ENCODE measurements around the gene ZNF230. TPM values are rescaled to one million over a fixed set of nuclear protein-coding genes. Genes with fewer than 3 reads are reported as not detected.

ZNF230 gene
- total RNA-seq, 2 experiments from 2014 or later = 4.5 to 5.5 TPM

- Mint-ChIP-seq H3K27me3 (no peaks in the 10 kb centered on the region), H3K27ac (no peak overlapping the region), H3K4me1 (peaks cover 19% of the 10 kb centered on the region), H3K4me3 (no peak overlapping the region), H3K9me3 (peaks cover 56% of the 10 kb centered on the region), H3K36me3 (ENCODE audit: low read depth) (peaks cover 61% of the 10 kb centered on the region)
- POLR2A ChIA-PET = no interaction called here
- CTCF ChIA-PET = no interaction called here
- no peak for DNase-seq
These were observed 3.2 kb downstream of the ZNF230 start for GRCh38 chr19:44005973-44006372.

GRCh38 chr19:44007473-44007872, 4.7 kb downstream of the ZNF230 start:
- Mint-ChIP-seq H3K36me3 (ENCODE audit: low read depth) (peaks cover 72% of the 10 kb centered on the region), H3K27me3 (no peaks in the 10 kb centered on the region), H3K27ac (no peak overlapping the region), H3K4me3 (no peak overlapping the region), H3K9me3 (peaks cover 60% of the 10 kb centered on the region), H3K4me1 (peaks cover 12% of the 10 kb centered on the region)
- no peak for DNase-seq
- ChIA-PET CTCF (interaction anchor here (0.6 kb wide), 1 partner anchor 205 kb away, joined by 3 read pairs; no protein-coding TSS in a partner anchor), POLR2A (no interaction called here)

DNA sequence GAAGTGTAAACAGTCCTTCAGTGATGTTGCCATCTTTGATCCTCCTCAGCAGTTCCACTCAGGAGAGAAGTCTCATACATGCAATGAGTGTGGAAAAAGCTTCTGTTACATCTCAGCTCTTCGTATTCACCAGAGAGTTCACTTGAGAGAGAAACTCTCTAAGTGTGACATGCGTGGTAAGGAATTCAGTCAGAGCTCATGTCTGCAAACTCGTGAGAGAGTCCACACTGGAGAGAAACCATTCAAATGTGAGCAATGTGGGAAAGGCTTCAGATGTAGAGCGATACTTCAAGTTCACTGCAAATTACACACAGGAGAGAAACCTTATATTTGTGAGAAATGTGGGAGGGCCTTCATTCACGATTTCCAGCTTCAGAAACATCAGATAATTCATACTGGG, 7.7 kb downstream of the ZNF230 start:
- DNase-seq = no peak
- POLR2A ChIA-PET = no interaction called here
- no peaks in the 10 kb centered on the region for H3K27me3 Mint-ChIP-seq
- no peak overlapping the region for H3K4me3 Mint-ChIP-seq
- no peak overlapping the region for H3K27ac Mint-ChIP-seq
- H3K4me1 Mint-ChIP-seq = no peaks in the 10 kb centered on the region
- peaks cover 76% of the 10 kb centered on the region for H3K9me3 Mint-ChIP-seq
- H3K36me3 Mint-ChIP-seq (ENCODE audit: low read depth) = peaks cover 72% of the 10 kb centered on the region
- CTCF ChIA-PET = no interaction called here

GRCh38 chr19:44019498-44019897, 16.7 kb downstream of the ZNF230 start:
- ChIA-PET CTCF (no interaction called here), POLR2A (no interaction called here)
- H3K9me3 Mint-ChIP-seq = peaks cover 34% of the 10 kb centered on the region
- peaks cover 11% of the 10 kb centered on the region for H3K27me3 Mint-ChIP-seq
- H3K27ac Mint-ChIP-seq = no peak overlapping the region
- H3K36me3 Mint-ChIP-seq (ENCODE audit: low read depth) = no peaks in the 10 kb centered on the region
- H3K4me1 Mint-ChIP-seq = no peaks in the 10 kb centered on the region
- H3K4me3 Mint-ChIP-seq = no peak overlapping the region
- no peak for DNase-seq

- Mint-ChIP-seq H3K27me3 (peaks cover 11% of the 10 kb centered on the region), H3K36me3 (ENCODE audit: low read depth) (peaks cover 16% of the 10 kb centered on the region), H3K4me1 (peaks cover 17% of the 10 kb centered on the region), H3K9me3 (peaks cover 37% of the 10 kb centered on the region), H3K4me3 (no peak overlapping the region), H3K27ac (no peak overlapping the region)
- ChIA-PET CTCF (no interaction called here), POLR2A (no interaction called here)
- no peak for DNase-seq
These were observed 18.5 kb downstream of the ZNF230 start for GRCh38 chr19:44021221-44021620.

DNA sequence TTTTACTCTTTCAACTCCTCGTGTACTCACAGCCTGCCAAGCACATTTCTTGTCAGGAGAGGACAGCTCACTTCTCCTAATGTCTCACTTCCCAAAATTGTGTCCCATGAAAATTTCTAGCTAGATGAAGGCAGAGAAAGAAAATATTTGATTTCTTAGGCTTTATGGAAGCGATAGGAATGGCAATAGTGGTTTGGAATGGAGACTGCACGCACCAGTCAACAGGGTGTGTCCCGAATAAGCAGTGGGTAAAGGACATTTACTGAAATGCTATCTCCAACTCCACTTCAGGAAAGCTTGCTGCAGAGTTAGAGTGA, 22.1 kb downstream of the ZNF230 start:
- ChIA-PET CTCF (interaction anchor here (2.3 kb wide), 1 partner anchor 23 kb away, joined by 4 read pairs; no protein-coding TSS in a partner anchor), POLR2A (no interaction called here)
- H3K27ac Mint-ChIP-seq = peak overlapping the region; percentile 87
- peaks cover 10% of the 10 kb centered on the region for H3K27me3 Mint-ChIP-seq
- peaks cover 49% of the 10 kb centered on the region for H3K36me3 Mint-ChIP-seq (ENCODE audit: low read depth)
- no peak for DNase-seq
- H3K4me3 Mint-ChIP-seq = peak overlapping the region; percentile 87
- peaks cover 42% of the 10 kb centered on the region for H3K9me3 Mint-ChIP-seq
- peaks cover 17% of the 10 kb centered on the region for H3K4me1 Mint-ChIP-seq

- DNase-seq = peak; percentile 85
These were observed 22.6 kb downstream of the ZNF230 start, which contains the start of gene ZNF222 for GRCh38 chr19:44025217-44025936. ZNF222 (plus strand) TSS chr19:44025379; CDS start chr19:44025437, 58 bp downstream.

DNA sequence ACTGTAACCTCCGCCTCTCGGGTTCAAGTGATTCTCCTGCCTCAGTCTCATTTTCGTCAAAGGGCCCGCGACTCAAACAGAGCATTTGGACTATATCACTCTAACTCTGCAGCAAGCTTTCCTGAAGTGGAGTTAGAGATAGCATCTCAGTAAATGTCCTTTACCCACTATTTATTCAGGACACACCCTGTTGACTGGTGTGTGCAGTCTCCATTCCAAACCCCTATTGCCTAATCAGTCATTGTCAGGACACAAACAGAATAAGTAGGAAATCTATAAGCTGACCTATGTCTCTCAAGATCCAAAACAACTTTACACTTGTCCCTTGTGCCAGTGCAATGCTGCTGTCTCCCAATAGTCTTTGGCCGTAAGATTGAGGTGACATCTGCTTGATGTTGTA, 23.9 kb downstream of the ZNF230 start:
- ChIA-PET CTCF (interaction anchor here (2.3 kb wide), 1 partner anchor 25 kb away, joined by 4 read pairs; no protein-coding TSS in a partner anchor), POLR2A (no interaction called here)
- Mint-ChIP-seq H3K36me3 (ENCODE audit: low read depth) (peaks cover 66% of the 10 kb centered on the region), H3K27me3 (peaks cover 5% of the 10 kb centered on the region), H3K27ac (no peak overlapping the region), H3K9me3 (peaks cover 52% of the 10 kb centered on the region), H3K4me3 (no peak overlapping the region), H3K4me1 (peaks cover 17% of the 10 kb centered on the region)
- DNase-seq = no peak

More at GRCh38 chr19:44025217-44025936, 22.6 kb downstream of the ZNF230 start, which contains the start of gene ZNF222:
- POLR2A ChIA-PET = no interaction called here
- H3K36me3 Mint-ChIP-seq (ENCODE audit: low read depth) = peaks cover 55% of the 10 kb centered on the region
- peaks cover 46% of the 10 kb centered on the region for H3K9me3 Mint-ChIP-seq
- H3K4me3 Mint-ChIP-seq = peak within 1 kb of the TSS; percentile 87
- peak within 1 kb of the TSS; percentile 87 for H3K27ac Mint-ChIP-seq
- H3K27me3 Mint-ChIP-seq = peaks cover 5% of the 10 kb centered on the region
- H3K4me1 Mint-ChIP-seq = peaks cover 17% of the 10 kb centered on the region
- CTCF ChIA-PET = interaction anchor here (2.3 kb wide), 1 partner anchor 24 kb away, joined by 4 read pairs; no protein-coding TSS in a partner anchor

DNA sequence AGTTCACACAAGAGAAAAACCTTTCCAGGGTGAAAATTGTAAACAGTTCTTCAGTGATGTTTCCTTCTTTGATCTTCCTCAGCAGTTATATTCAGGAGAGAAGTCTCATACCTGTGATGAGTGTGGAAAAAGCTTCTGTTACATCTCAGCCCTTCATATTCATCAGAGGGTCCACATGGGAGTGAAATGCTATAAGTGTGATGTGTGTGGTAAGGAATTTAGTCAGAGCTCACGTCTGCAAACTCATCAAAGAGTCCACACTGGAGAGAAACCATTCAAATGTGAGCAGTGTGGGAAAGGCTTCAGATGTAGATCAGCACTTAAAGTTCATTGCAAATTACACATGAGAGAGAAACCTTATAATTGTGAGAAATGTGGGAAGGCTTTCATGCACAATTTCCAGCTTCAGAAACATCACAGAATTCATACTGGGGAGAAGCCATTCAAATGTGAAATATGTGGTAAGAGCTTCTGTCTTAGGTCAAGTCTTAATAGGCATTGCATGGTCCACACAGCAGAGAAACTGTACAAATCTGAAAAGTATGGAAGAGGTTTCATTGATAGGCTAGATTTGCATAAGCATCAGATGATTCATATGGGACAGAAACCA, 29.3 kb downstream of the ZNF230 start:
- peaks cover 64% of the 10 kb centered on the region for H3K9me3 Mint-ChIP-seq
- no peaks in the 10 kb centered on the region for H3K27me3 Mint-ChIP-seq
- ChIA-PET CTCF (interaction anchor here (0.7 kb wide), 1 partner anchor 27 kb away, joined by 3 read pairs; no protein-coding TSS in a partner anchor), POLR2A (no interaction called here)
- no peak overlapping the region for H3K4me3 Mint-ChIP-seq
- H3K27ac Mint-ChIP-seq = no peak overlapping the region
- no peaks in the 10 kb centered on the region for H3K4me1 Mint-ChIP-seq
- DNase-seq = no peak
- peaks cover 58% of the 10 kb centered on the region for H3K36me3 Mint-ChIP-seq (ENCODE audit: low read depth)

DNA sequence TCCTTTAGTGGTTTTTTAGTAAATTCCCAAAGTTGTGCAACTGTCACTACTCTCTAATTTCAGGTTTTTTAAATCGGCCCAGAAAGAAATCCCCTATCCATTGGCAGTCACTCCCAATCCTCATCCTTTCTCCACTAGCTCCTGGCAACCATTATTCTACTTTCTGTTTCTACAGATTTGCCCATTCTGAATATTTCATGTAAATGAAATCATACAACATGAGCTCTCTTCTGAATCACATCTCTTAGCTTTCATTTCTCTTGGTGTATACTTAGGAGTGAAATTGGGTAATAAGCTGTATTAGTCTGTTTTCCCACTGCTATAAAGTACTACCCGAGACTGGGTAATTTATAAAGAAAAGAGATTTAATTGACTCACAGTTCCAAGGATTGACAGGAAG, 39.4 kb downstream of the ZNF230 start:
- Mint-ChIP-seq H3K27ac (no peak overlapping the region), H3K4me3 (no peak overlapping the region), H3K9me3 (peaks cover 43% of the 10 kb centered on the region), H3K27me3 (peaks cover 2% of the 10 kb centered on the region), H3K4me1 (no peaks in the 10 kb centered on the region), H3K36me3 (ENCODE audit: low read depth) (no peaks in the 10 kb centered on the region)
- no peak for DNase-seq
- ChIA-PET POLR2A (no interaction called here), CTCF (no interaction called here)

DNA sequence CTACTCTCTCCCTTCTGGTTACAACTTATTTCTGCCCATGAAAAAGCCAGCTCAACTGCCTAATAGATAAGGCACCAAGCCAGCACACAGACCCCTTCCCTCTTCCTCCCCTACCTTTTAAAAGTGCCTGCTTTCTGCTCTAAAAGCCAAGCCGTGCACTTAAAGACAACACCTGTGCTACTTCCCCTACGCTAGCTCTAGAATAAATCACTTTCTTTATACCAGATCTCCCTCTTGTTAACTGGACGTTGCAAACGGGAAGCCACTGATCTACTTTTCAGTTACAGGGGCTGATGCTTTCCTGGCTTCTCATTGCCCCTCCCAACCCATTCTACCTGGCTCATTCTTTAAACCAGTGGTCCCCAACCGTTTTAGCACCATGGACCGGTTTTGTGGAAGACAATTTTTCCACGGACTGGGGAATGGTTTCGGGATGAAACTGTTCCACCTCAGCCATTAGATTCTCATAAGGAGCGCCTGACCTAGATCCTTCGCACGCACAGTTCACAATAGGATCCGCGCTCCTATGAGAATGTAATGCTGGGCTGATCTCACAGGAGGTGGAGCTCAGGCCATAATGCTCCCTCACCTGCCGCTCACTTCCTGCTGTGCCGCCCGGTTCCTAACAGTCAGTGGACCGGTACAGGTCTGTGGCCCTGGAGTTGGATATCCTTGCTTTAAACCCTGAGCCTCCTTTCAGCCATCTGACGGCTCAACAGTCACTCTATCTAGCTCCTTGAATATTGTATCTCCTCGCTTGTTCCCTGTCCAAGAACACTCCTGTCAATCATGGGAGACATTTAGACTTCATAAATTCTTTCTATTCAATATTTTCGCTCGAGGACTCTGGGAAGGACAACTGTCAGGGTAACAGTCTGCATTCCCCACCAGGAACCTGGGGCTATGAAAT, 48.2 kb downstream of the ZNF230 start:
- Mint-ChIP-seq H3K27ac (no peak overlapping the region), H3K4me3 (peak overlapping the region; percentile 69), H3K9me3 (peaks cover 36% of the 10 kb centered on the region), H3K27me3 (no peaks in the 10 kb centered on the region), H3K4me1 (peaks cover 18% of the 10 kb centered on the region), H3K36me3 (ENCODE audit: low read depth) (peaks cover 4% of the 10 kb centered on the region)
- POLR2A ChIA-PET = interaction anchor here (0.6 kb wide), 1 partner anchor 210 kb away, joined by 4 read pairs; no protein-coding TSS in a partner anchor
- CTCF ChIA-PET = interaction anchor here (0.7 to 1.3 kb wide), 3 partner anchors 22 to 115 kb away, joined by 3 read pairs; no protein-coding TSS in a partner anchor
- no peak for DNase-seq

- no peak for DNase-seq
- POLR2A ChIA-PET = no interaction called here
- no peak within 1 kb of the TSS for H3K27ac Mint-ChIP-seq
- H3K4me3 Mint-ChIP-seq = peak within 1 kb of the TSS; percentile 69
- peaks cover 39% of the 10 kb centered on the region for H3K9me3 Mint-ChIP-seq
- CTCF ChIA-PET = interaction anchor here (0.7 to 1.0 kb wide), 2 partner anchors 21 to 44 kb away, joined by 3 read pairs; no protein-coding TSS in a partner anchor
- H3K27me3 Mint-ChIP-seq = no peaks in the 10 kb centered on the region
- peaks cover 4% of the 10 kb centered on the region for H3K36me3 Mint-ChIP-seq (ENCODE audit: low read depth)
- H3K4me1 Mint-ChIP-seq = peaks cover 18% of the 10 kb centered on the region
These were observed 49.1 kb downstream of the ZNF230 start, which contains the start of gene ZNF223 for GRCh38 chr19:44051650-44052402. ZNF223 (plus strand) TSS chr19:44052036; CDS start chr19:44055177, 3,141 bp downstream.

All from activated CD4-positive, alpha-beta T cell treated with anti-CD3 and anti-CD28 coated beads, Interleukin-2, amount 10 ng/mL, durations not matched to agents 7 days and 5 days (primary cell).